Stomach (tissue), 9 donors: ENCODE data around the gene PSMB7. TPM values are rescaled to one million over a fixed set of nuclear protein-coding genes. Genes with fewer than 3 reads are reported as not detected.

Experiments used
- DNase-seq, 2 donors: peaks; one replicate each; pipeline versions ENCODE4 v3.0.0 to v3.0.0-alpha.2; 2013 to 2019
- H3K27ac ChIP-seq, 5 donors: fragments of 200-600 bp in 4 of 5; sonication (generic) in 4 of 5; one replicate each; pipeline ENCODE4 v1.5.1; 2013 to 2019; ENCODE audit warnings: mild to moderate bottlenecking in 1 of 5, moderate library complexity in 1 of 5
- H3K27me3 ChIP-seq, 3 donors: fragments of 200-600 bp; sonication (generic); one replicate each; pipeline ENCODE4 v1.5.1; 2017 to 2019; ENCODE audit warnings: mixed run types in 1 of 3
- H3K36me3 ChIP-seq, 4 donors: fragments of 200-600 bp; sonication (generic); 1 replicate in 3 of 4; 2 replicates in 1 of 4; pipeline ENCODE4 v1.5.1; 2016 to 2019
- H3K4me1 ChIP-seq, 4 donors: fragments of 200-600 bp; sonication (generic); one replicate each; pipeline ENCODE4 v1.5.1; 2016 to 2019
- H3K4me3 ChIP-seq, 4 donors: fragments of 200-600 bp; sonication (generic) in 3 of 4; one replicate each; pipeline ENCODE4 v1.5.1; 2016 to 2019; ENCODE audit warnings: mild to moderate bottlenecking in 1 of 4
- H3K9me3 ChIP-seq, 4 donors: fragments of 200-600 bp; sonication (generic); one replicate each; pipeline ENCODE4 v1.5.1; 2016 to 2019
- CTCF ChIP-seq, 7 experiments: fragments of 450-650 bp in 4 of 7; fragments of 200-600 bp in 3 of 7; sonication (generic) in 3 of 7; IDR thresholded peaks; one replicate each; pipeline ENCODE4 v1.5.1; 2016 to 2019; ENCODE audit warnings: antibody characterized with exemption in 7 of 7, control low read depth in 2 of 7, mild to moderate bottlenecking in 1 of 7
- EP300 ChIP-seq: sonication (generic); formaldehyde crosslinking; IDR thresholded peaks from one replicate; pipeline ENCODE4 v1.6.1; 2017; ENCODE audit warnings: antibody characterized with exemption
- POLR2A ChIP-seq, 4 donors: fragments of 450-650 bp; IDR thresholded peaks; one replicate each; pipeline ENCODE4 v1.6.1; 2016; ENCODE audit warnings: antibody characterized with exemption in 4 of 4, control low read depth in 2 of 4, mild to moderate bottlenecking in 1 of 4, moderate library complexity in 1 of 4
- POLR2AphosphoS5 ChIP-seq, 3 donors: sonication (generic); formaldehyde crosslinking; IDR thresholded peaks; one replicate each; pipeline ENCODE4 v1.6.1; 2016; ENCODE audit warnings: antibody characterized with exemption in 3 of 3
- WGBS, 5 donors: extraction: QIAGEN DNeasy Blood & Tissue Kit in 3 of 5; methylation state at CpG; one replicate each; pipeline versions ENCODE4 v1.1.5 to v1.1.7; 2013 to 2018; 5-methylcytosine and 5-hydroxymethylcytosine counted together
- intact Hi-C: fragments of 100-400 bp; cut with DNase I; formaldehyde crosslinking; loops from one replicate; pipeline ENCODE4 v1.15.1; 2023; ENCODE audit warnings: low total_unique reads
- polyA plus RNA-seq, 3 donors: library from polyadenylated mRNA; stranded (reverse); fragments of 200-250 nt; gene quantifications; one replicate each; pipeline ENCODE4 v1.2.3, GENCODE V29; 2013
- total RNA-seq, 5 donors: library from RNA; depleted of rRNA; stranded (reverse); fragments of >200 nt; gene quantifications; one replicate each; pipeline versions ENCODE4 v1.1.0 to v1.2.3, GENCODE V29; 2014 to 2016
- donor health status: healthy with polysubstance abuse.
- donor health status: Bipolar disorder and iron deficiency.
- donor health status: healthy.

PSMB7 gene
- total and polyA plus RNA-seq, 8 donors, result 4.9 to 213 (median 118) TPM

- Histone ChIP-seq H3K4me3 (no peak overlapping the region), H3K27ac (no peak overlapping the region), H3K36me3 (peaks cover 24 to 84% (median 65%) of the 10 kb centered on the region in 4 donors), H3K27me3 (no peaks in the 10 kb centered on the region), H3K4me1 (peaks cover 0 to 10% (median 0%) of the 10 kb centered on the region in 4 donors), H3K9me3 (no peaks in the 10 kb centered on the region)
- intact Hi-C loops, result no loop called here
- WGBS, 5 donors, result 82 to 90% (median 87%) methylated on average over 6 to 16 of the region's 16 CpGs
- no peak for DNase-seq
- TF ChIP-seq POLR2A (IDR thresholded peaks at IDR 0.05), result no peak
- TF ChIP-seq EP300, result no peak
- no peak for TF ChIP-seq POLR2AphosphoS5 (IDR thresholded peaks at IDR 0.05)
- TF ChIP-seq CTCF (IDR thresholded peaks at IDR 0.05), result no peak
Observed at GRCh38 chr9:124315882-124316281, 99.4 kb downstream of the PSMB7 start.

- no peak overlapping the region for H3K4me3 ChIP-seq
- no peak for DNase-seq
- peaks cover 24 to 99% (median 75%) of the 10 kb centered on the region in 4 donors for H3K36me3 ChIP-seq
- H3K27me3 ChIP-seq, result no peaks in the 10 kb centered on the region
- peaks cover 0 to 7% (median 0%) of the 10 kb centered on the region in 4 donors for H3K4me1 ChIP-seq
- intact Hi-C loops, result no loop called here
- WGBS, 5 donors, result 91 to 97% (median 95%) methylated on average over 18 of the region's 18 CpGs
- H3K27ac ChIP-seq, result no peak overlapping the region
- TF ChIP-seq POLR2A (IDR thresholded peaks at IDR 0.05) (no peak), CTCF (IDR thresholded peaks at IDR 0.05) (no peak), POLR2AphosphoS5 (IDR thresholded peaks at IDR 0.05) (no peak), EP300 (no peak)
- no peaks in the 10 kb centered on the region for H3K9me3 ChIP-seq
Observed at GRCh38 chr9:124313940-124314339, 101.3 kb downstream of the PSMB7 start.

- Histone ChIP-seq H3K4me3 (no peak overlapping the region), H3K27me3 (no peaks in the 10 kb centered on the region), H3K36me3 (peaks cover 24 to 94% (median 74%) of the 10 kb centered on the region in 4 donors), H3K27ac (no peak overlapping the region), H3K9me3 (no peaks in the 10 kb centered on the region), H3K4me1 (peaks cover 0 to 10% (median 0%) of the 10 kb centered on the region in 4 donors)
- intact Hi-C loops, result no loop called here
- TF ChIP-seq CTCF (IDR thresholded peaks at IDR 0.05) (no peak), EP300 (no peak), POLR2AphosphoS5 (IDR thresholded peaks at IDR 0.05) (no peak), POLR2A (IDR thresholded peaks at IDR 0.05) (no peak)
- WGBS, 5 donors, result 85 to 90% (median 88%) methylated on average over 27 of the region's 27 CpGs
- no peak for DNase-seq
Observed at GRCh38 chr9:124312290-124313265, 102.7 kb downstream of the PSMB7 start.

GRCh38 chr9:124311283-124311682 lies 104.0 kb downstream of the PSMB7 start:
- no peak for TF ChIP-seq POLR2A (IDR thresholded peaks at IDR 0.05)
- no peak for TF ChIP-seq EP300
- no peak for TF ChIP-seq POLR2AphosphoS5 (IDR thresholded peaks at IDR 0.05)
- no peak for TF ChIP-seq CTCF (IDR thresholded peaks at IDR 0.05)
- H3K27ac ChIP-seq, result no peak overlapping the region
- H3K27me3 ChIP-seq, result no peaks in the 10 kb centered on the region
- DNase-seq, result no peak
- intact Hi-C loops, result no loop called here
- 90 to 98% (median 92%) methylated on average over 5 of the region's 5 CpGs for WGBS, 5 donors
- H3K9me3 ChIP-seq, result no peaks in the 10 kb centered on the region
- peaks cover 23 to 87% (median 63%) of the 10 kb centered on the region in 4 donors for H3K36me3 ChIP-seq
- no peak overlapping the region for H3K4me3 ChIP-seq
- peaks cover 0 to 16% (median 0%) of the 10 kb centered on the region in 4 donors for H3K4me1 ChIP-seq
